Measurements from ENCODE around the gene PA2G4. TPM values are rescaled to one million over a fixed set of nuclear protein-coding genes. Genes with fewer than 3 reads are reported as not detected.

The PA2G4 gene
- total RNA-seq, 2 donors from 2014 or later = 128 to 161 TPM

- Mint-ChIP-seq H3K4me1 (peaks cover 22% of the 10 kb centered on the region), H3K36me3 (ENCODE audit: low read depth) (peaks cover 52% of the 10 kb centered on the region), H3K4me3 (peak overlapping the region; percentile 99), H3K27me3 (ENCODE audit: insufficient read depth) (no peaks in the 10 kb centered on the region), H3K27ac (no peak overlapping the region), H3K9me3 (no peaks in the 10 kb centered on the region)
- no peak for TF ChIP-seq CTCF (conservative IDR thresholded peaks at IDR 0.05)
- H3K9ac ChIP-seq (ENCODE audit: extremely low read depth, low read length, poor library complexity, severe bottlenecking) = no peak overlapping the region
- no peaks in the 10 kb centered on the region for H3K9me3 ChIP-seq (ENCODE audit: control insufficient read depth, low read length)
- H3K27ac ChIP-seq (ENCODE audit: low read depth, low read length) = no peak overlapping the region
- H3K4me3 ChIP-seq (ENCODE audit: low read length) = no peak overlapping the region
- H3K36me3 ChIP-seq (ENCODE audit: control insufficient read depth, insufficient read depth, low read length) = peaks cover 28% of the 10 kb centered on the region
- H3K4me1 ChIP-seq (ENCODE audit: control insufficient read depth, insufficient read depth, low read length) = no peaks in the 10 kb centered on the region
- no peaks in the 10 kb centered on the region for H3K27me3 ChIP-seq (ENCODE audit: control insufficient read depth, insufficient read depth, low read length, poor library complexity, severe bottlenecking)
- no peak for DNase-seq
- WGBS, 2 experiments (ENCODE audit: insufficient coverage in 1 of 2, insufficient read length in 1 of 2) = 100% methylated on average over 1 of the region's 1 CpG; no CpG with 5 or more reads in 1 of the 2 experiments
These were observed 1.7 kb upstream of the PA2G4 start for GRCh38 chr12:56102683-56103065.

DNA sequence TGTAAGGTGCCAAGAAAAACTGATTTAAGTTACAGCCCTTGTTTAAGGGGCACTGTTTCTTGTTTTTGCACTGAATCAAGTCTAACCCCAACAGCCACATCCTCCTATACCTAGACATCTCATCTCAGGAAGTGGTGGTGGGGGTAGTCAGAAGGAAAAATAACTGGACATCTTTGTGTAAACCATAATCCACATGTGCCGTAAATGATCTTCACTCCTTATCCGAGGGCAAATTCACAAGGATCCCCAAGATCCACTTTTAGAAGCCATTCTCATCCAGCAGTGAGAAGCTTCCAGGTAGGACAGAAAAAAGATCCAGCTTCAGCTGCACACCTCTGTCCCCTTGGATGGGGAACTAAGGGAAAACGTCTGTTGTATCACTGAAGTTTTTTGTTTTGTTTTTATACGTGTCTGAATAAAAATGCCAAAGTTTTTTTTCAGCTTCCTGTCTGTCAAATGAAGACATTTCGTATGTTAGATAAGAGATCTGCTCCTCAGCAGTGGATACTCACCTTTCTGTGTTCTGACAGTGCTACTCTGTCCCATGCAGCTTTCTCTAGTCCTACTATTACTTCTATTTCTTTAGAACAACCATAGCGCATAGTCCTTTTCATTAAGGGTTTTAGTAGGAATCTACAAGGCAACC lies 1.2 kb upstream of the PA2G4 start:
- Histone ChIP-seq H3K9me3 (ENCODE audit: control insufficient read depth, low read length) (no peaks in the 10 kb centered on the region), H3K9ac (ENCODE audit: extremely low read depth, low read length, poor library complexity, severe bottlenecking) (peak overlapping the region; percentile 69), H3K4me3 (ENCODE audit: low read length) (peak overlapping the region; percentile 91), H3K4me1 (ENCODE audit: control insufficient read depth, insufficient read depth, low read length) (no peaks in the 10 kb centered on the region), H3K27ac (ENCODE audit: low read depth, low read length) (no peak overlapping the region), H3K27me3 (ENCODE audit: control insufficient read depth, insufficient read depth, low read length, poor library complexity, severe bottlenecking) (no peaks in the 10 kb centered on the region), H3K36me3 (ENCODE audit: control insufficient read depth, insufficient read depth, low read length) (peaks cover 33% of the 10 kb centered on the region)
- no peak for TF ChIP-seq CTCF (conservative IDR thresholded peaks at IDR 0.05)
- Mint-ChIP-seq H3K4me3 (peak overlapping the region; percentile 99), H3K9me3 (no peaks in the 10 kb centered on the region), H3K4me1 (peaks cover 22% of the 10 kb centered on the region), H3K36me3 (ENCODE audit: low read depth) (peaks cover 52% of the 10 kb centered on the region), H3K27me3 (ENCODE audit: insufficient read depth) (no peaks in the 10 kb centered on the region), H3K27ac (no peak overlapping the region)
- DNase-seq = no peak
- WGBS, 2 experiments (ENCODE audit: insufficient coverage in 1 of 2, insufficient read length in 1 of 2) = 93 to 94% methylated on average over 4 to 6 of the region's 6 CpGs

DNA sequence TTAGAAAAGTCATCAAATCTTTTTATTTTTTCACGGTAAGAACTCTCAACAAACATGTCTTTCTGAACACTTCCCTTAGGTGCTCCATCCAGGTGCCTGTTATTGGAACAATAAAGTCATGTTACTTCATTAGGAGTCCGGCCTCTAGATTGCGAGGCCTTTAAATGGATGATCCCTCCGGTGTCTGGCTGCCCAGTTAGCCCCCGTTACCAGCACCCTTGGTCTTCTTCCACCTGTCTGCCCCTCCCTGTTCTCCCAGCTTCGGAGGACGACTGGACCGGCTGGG lies 593 bp upstream of the PA2G4 start:
- H3K36me3 Mint-ChIP-seq (ENCODE audit: low read depth) = peaks cover 53% of the 10 kb centered on the region

More for the DNA sequence above, 593 bp upstream of the PA2G4 start:
- no peak for DNase-seq
- H3K27ac Mint-ChIP-seq = peak overlapping the region; percentile 98
- TF ChIP-seq CTCF (conservative IDR thresholded peaks at IDR 0.05) = no peak
- no peaks in the 10 kb centered on the region for H3K27me3 Mint-ChIP-seq (ENCODE audit: insufficient read depth)
- peak overlapping the region; percentile 69 for H3K9ac ChIP-seq (ENCODE audit: extremely low read depth, low read length, poor library complexity, severe bottlenecking)
- H3K4me3 ChIP-seq (ENCODE audit: low read length) = peak overlapping the region; percentile 91
- H3K36me3 ChIP-seq (ENCODE audit: control insufficient read depth, insufficient read depth, low read length) = peaks cover 39% of the 10 kb centered on the region
- peak overlapping the region; percentile 56 for H3K27ac ChIP-seq (ENCODE audit: low read depth, low read length)
- H3K4me3 Mint-ChIP-seq = peak overlapping the region; percentile 99
- no peaks in the 10 kb centered on the region for H3K9me3 Mint-ChIP-seq
- peaks cover 22% of the 10 kb centered on the region for H3K4me1 Mint-ChIP-seq
- H3K9me3 ChIP-seq (ENCODE audit: control insufficient read depth, low read length) = no peaks in the 10 kb centered on the region
- no peaks in the 10 kb centered on the region for H3K4me1 ChIP-seq (ENCODE audit: control insufficient read depth, insufficient read depth, low read length)
- 19 to 20% methylated on average over 8 of the region's 8 CpGs for WGBS, 2 experiments (ENCODE audit: insufficient coverage in 1 of 2, insufficient read length in 1 of 2)
- H3K27me3 ChIP-seq (ENCODE audit: control insufficient read depth, insufficient read depth, low read length, poor library complexity, severe bottlenecking) = no peaks in the 10 kb centered on the region
